Activated naive CD8-positive, alpha-beta T cell (primary cell): Measurements from ENCODE around the gene ATG3.
"Not testable (repeated sequence)": the region's sequence is repeated elsewhere in the genome, so short reads cannot be mapped to it uniquely, and the experiment has no call there.

Experiments used
- H3K27ac Mint-ChIP-seq: one replicate; pipeline ENCODE4 v1.8.0; 2021; ENCODE audit warnings: mixed read lengths
- H3K27me3 Mint-ChIP-seq: one replicate; pipeline ENCODE4 v1.8.0; 2021; ENCODE audit warnings: mixed read lengths
- H3K36me3 Mint-ChIP-seq: one replicate; pipeline ENCODE4 v1.8.0; 2021; ENCODE audit warnings: mixed read lengths
- H3K4me1 Mint-ChIP-seq: one replicate; pipeline ENCODE4 v1.8.0; 2021; ENCODE audit warnings: low read depth, mixed read lengths
- H3K4me3 Mint-ChIP-seq: one replicate; pipeline ENCODE4 v1.8.0; 2021; ENCODE audit warnings: mild to moderate bottlenecking, mixed read lengths
- H3K9me3 Mint-ChIP-seq: one replicate; pipeline ENCODE4 v1.8.0; 2021; ENCODE audit warnings: low read depth, mixed read lengths

The ATG3 gene

GRCh38 chr3:112539825-112540650, 21.7 kb downstream of the ATG3 start:
- H3K36me3 Mint-ChIP-seq, result peaks cover 12% of the 10 kb centered on the region

DNA sequence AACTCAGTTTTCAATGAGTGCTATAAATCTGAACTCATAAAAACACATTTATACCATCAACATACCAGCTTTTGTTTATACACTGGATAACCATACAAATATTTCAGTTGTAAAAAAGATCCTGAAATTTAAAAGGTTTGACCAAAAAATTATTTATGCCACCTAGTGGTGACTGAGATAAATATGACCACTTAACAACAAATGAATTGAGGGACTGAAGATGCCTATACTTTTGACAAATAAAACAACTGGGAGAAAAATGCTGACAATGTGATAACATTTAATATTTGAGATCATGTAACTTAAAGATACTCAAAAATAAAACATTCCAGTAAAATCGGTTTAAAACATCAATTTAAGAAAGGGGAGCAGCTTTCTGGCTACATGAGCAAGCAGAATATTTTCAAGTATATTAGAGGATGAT, 30.4 kb downstream of the ATG3 start:
- Mint-ChIP-seq H3K4me1 (peaks cover 3% of the 10 kb centered on the region), H3K4me3 (no peak overlapping the region), H3K36me3 (peaks cover 4% of the 10 kb centered on the region), H3K27me3 (no peaks in the 10 kb centered on the region), H3K9me3 (no peaks in the 10 kb centered on the region), H3K27ac (peak overlapping the region; percentile 1)

More at GRCh38 chr3:112539825-112540650, 21.7 kb downstream of the ATG3 start:
- H3K27me3 Mint-ChIP-seq, result no peaks in the 10 kb centered on the region
- H3K27ac Mint-ChIP-seq, result peak overlapping the region; percentile 84
- no peak overlapping the region for H3K4me3 Mint-ChIP-seq
- H3K9me3 Mint-ChIP-seq, result no peaks in the 10 kb centered on the region
- peaks cover 17% of the 10 kb centered on the region for H3K4me1 Mint-ChIP-seq

DNA sequence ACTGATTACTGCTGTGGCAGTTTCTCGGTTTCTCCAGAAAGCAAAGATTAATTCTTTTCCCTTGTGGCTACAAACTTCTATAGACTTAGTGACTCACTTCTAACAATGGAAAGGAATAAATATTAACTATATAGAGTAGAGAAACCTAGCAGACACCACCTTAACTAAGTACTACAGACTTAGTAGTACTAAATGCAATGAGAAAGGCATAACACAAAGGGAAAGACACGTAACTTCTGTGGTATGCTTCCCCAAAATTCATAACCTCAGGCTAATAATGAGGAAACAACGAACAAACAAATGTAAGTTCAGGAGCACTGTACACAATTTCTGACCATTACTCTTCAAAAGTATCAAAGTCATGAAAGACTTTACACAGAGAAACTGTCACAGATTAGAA, 31.2 kb downstream of the ATG3 start:
- Mint-ChIP-seq H3K4me1 (peaks cover 3% of the 10 kb centered on the region), H3K27ac (no peak overlapping the region), H3K36me3 (peaks cover 4% of the 10 kb centered on the region), H3K27me3 (no peaks in the 10 kb centered on the region), H3K4me3 (no peak overlapping the region), H3K9me3 (no peaks in the 10 kb centered on the region)

- not testable (repeated sequence) for H3K4me3 Mint-ChIP-seq, H3K27me3 Mint-ChIP-seq, H3K4me1 Mint-ChIP-seq, H3K9me3 Mint-ChIP-seq, H3K36me3 Mint-ChIP-seq
- H3K27ac Mint-ChIP-seq, result peak overlapping the region; percentile 18
Observed at GRCh38 chr3:112524127-112524526, 37.6 kb downstream of the ATG3 start.

- Mint-ChIP-seq H3K36me3 (no peaks in the 10 kb centered on the region), H3K4me3 (no peak overlapping the region), H3K27ac (peak overlapping the region; percentile 11), H3K4me1 (peaks cover 22% of the 10 kb centered on the region), H3K9me3 (no peaks in the 10 kb centered on the region), H3K27me3 (no peaks in the 10 kb centered on the region)
Observed at GRCh38 chr3:112519424-112520001, 42.2 kb downstream of the ATG3 start.

DNA sequence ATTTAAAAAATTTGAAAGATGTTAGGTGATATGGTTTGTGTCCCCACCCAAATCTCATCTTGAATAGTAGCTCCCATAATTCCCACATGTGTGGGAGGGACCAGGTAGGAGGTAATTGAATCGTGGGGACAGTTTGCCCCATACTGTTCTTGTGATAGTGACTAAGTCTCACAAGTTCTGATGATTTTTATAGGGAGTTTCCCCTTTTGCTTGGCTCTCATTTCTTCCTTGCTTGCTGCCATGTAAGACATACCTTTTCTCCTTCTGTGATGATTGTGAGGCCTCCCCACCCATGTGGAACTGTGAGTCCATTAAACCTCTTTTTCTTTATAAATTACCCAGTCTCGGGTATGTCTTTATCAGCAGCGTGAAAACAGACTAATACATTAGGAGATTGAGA, 42.8 kb downstream of the ATG3 start:
- not testable (repeated sequence) for H3K4me3 Mint-ChIP-seq, H3K27ac Mint-ChIP-seq, H3K27me3 Mint-ChIP-seq, H3K9me3 Mint-ChIP-seq, H3K36me3 Mint-ChIP-seq
- H3K4me1 Mint-ChIP-seq, result peaks cover 25% of the 10 kb centered on the region

- H3K27ac Mint-ChIP-seq, result no peak overlapping the region
- H3K4me1 Mint-ChIP-seq, result peaks cover 25% of the 10 kb centered on the region
- peaks cover 5% of the 10 kb centered on the region for H3K36me3 Mint-ChIP-seq
- peaks cover 5% of the 10 kb centered on the region for H3K9me3 Mint-ChIP-seq
- no peaks in the 10 kb centered on the region for H3K27me3 Mint-ChIP-seq
- H3K4me3 Mint-ChIP-seq, result no peak overlapping the region
Observed at GRCh38 chr3:112514527-112515128, 47.1 kb downstream of the ATG3 start.

DNA sequence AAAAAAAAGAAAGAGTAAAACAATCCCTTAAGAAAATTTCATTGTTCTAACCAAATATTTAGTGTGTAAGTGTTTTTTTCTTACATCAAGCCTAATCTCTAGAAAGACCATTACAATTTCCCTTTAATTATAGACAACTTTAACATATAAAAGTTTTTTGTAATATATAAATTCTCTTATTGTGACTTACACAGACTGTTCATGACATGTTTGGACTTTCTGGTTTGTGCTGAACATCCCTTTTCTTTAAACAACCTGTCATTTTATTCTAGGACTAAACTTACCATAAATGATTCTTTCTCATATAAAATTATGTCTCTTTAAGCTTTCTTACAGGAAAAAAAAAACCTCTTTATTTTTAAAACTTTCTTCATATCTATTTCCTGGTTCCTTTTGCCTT, 49.4 kb downstream of the ATG3 start:
- Mint-ChIP-seq H3K36me3 (peaks cover 5% of the 10 kb centered on the region), H3K4me3 (no peak overlapping the region), H3K4me1 (peaks cover 17% of the 10 kb centered on the region), H3K27ac (no peak overlapping the region), H3K9me3 (peaks cover 5% of the 10 kb centered on the region), H3K27me3 (no peaks in the 10 kb centered on the region)

DNA sequence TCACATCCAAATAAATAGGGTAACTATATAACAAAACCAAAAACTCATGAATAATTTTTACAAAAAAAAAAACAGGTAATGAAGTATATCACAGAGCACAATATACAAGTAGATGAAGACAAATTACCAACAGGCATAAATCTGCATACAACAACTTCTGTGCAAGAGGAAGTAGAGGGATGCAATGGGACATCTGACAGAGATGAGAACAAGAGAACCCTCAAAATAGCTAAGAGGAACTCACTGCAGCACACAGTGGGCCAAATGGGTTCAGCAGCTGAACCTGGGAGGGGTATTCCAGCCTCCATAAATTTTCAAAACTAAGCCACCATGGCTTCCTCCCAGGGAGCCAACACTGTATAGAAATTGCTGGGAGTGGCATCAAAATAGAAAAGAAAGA, 52.9 kb downstream of the ATG3 start:
- H3K27me3 Mint-ChIP-seq, result no peaks in the 10 kb centered on the region
- H3K36me3 Mint-ChIP-seq, result peaks cover 5% of the 10 kb centered on the region
- H3K4me1 Mint-ChIP-seq, result peaks cover 13% of the 10 kb centered on the region
- H3K9me3 Mint-ChIP-seq, result peaks cover 5% of the 10 kb centered on the region
- H3K4me3 Mint-ChIP-seq, result no peak overlapping the region
- H3K27ac Mint-ChIP-seq, result no peak overlapping the region

DNA sequence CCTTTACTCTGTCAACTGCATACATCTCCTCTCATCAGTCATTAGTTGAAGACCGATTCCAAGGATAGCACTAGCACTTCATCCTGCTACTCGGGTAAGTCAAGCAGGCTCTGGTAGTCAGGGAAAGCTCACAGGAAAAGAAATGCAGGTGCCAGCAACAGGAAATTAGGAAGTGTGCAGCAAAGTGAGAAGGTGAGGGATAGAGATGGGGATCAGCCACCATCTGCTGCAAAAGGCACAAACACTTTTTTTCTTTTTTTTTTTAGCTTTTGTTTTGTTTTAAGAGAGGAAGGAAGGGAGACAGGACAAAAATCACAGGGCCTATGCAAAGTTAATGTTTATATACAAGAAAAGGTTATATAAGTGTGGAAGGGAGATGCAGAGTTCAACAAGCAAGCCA, 53.5 kb downstream of the ATG3 start:
- Mint-ChIP-seq H3K4me1 (peaks cover 14% of the 10 kb centered on the region), H3K27me3 (no peaks in the 10 kb centered on the region), H3K4me3 (no peak overlapping the region), H3K36me3 (peaks cover 5% of the 10 kb centered on the region), H3K27ac (no peak overlapping the region), H3K9me3 (peaks cover 5% of the 10 kb centered on the region)

GRCh38 chr3:112505907-112506306, 55.9 kb downstream of the ATG3 start:
- no peaks in the 10 kb centered on the region for H3K9me3 Mint-ChIP-seq
- no peak overlapping the region for H3K27ac Mint-ChIP-seq
- no peak overlapping the region for H3K4me3 Mint-ChIP-seq
- H3K27me3 Mint-ChIP-seq, result no peaks in the 10 kb centered on the region
- H3K36me3 Mint-ChIP-seq, result no peaks in the 10 kb centered on the region
- H3K4me1 Mint-ChIP-seq, result peaks cover 18% of the 10 kb centered on the region

DNA sequence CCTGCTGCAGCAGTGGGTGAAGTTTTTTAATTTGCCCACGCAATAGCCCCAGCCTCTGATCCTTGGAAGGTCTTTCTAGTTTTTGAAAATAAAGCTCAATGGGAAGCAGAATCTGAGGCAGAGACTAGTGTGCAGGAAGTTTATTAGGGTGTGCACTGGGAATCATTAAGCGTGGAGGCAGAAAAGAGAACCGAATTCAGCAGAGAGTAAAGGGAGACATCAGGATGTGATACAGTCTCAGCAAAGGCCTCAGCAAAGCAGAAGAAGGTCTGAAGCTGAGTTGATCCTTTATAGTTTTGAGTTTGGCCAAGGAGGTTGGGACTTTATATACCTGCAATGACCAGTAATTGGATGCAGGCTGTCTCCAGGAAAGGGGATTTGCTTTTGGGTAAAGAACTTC, 57.6 kb downstream of the ATG3 start:
- no peak overlapping the region for H3K27ac Mint-ChIP-seq
- H3K4me3 Mint-ChIP-seq, result no peak overlapping the region
- H3K9me3 Mint-ChIP-seq, result no peaks in the 10 kb centered on the region
- peaks cover 33% of the 10 kb centered on the region for H3K4me1 Mint-ChIP-seq
- no peaks in the 10 kb centered on the region for H3K36me3 Mint-ChIP-seq
- no peaks in the 10 kb centered on the region for H3K27me3 Mint-ChIP-seq

- H3K4me1 Mint-ChIP-seq, result peaks cover 34% of the 10 kb centered on the region
- no peaks in the 10 kb centered on the region for H3K27me3 Mint-ChIP-seq
- H3K36me3 Mint-ChIP-seq, result no peaks in the 10 kb centered on the region
- no peaks in the 10 kb centered on the region for H3K9me3 Mint-ChIP-seq
- H3K27ac Mint-ChIP-seq, result peak overlapping the region; percentile 51
- H3K4me3 Mint-ChIP-seq, result no peak overlapping the region
Observed at GRCh38 chr3:112503304-112503972, 58.3 kb downstream of the ATG3 start.

- peak overlapping the region; percentile 91 for H3K27ac Mint-ChIP-seq
- H3K9me3 Mint-ChIP-seq, result no peaks in the 10 kb centered on the region
- no peak overlapping the region for H3K4me3 Mint-ChIP-seq
- H3K36me3 Mint-ChIP-seq, result peaks cover 8% of the 10 kb centered on the region
- peaks cover 48% of the 10 kb centered on the region for H3K4me1 Mint-ChIP-seq
- no peaks in the 10 kb centered on the region for H3K27me3 Mint-ChIP-seq
Observed at GRCh38 chr3:112500621-112501020, 61.1 kb downstream of the ATG3 start.
